DND-41 (cell line): Measurements from ENCODE around the gene AMPD3.

ENCODE experiments used
- EZH2 ChIP-seq: IDR thresholded peaks from 3 replicates; pipeline ENCODE4 v1.6.1; 2012; ENCODE audit warnings: borderline replicate concordance, low read depth, mild to moderate bottlenecking, moderate library complexity, low read length, inconsistent platforms; ENCODE audit not compliant: severe bottlenecking
- TF ChIP-seq, protein P1 (sequence below): IDR thresholded peaks from 2 replicates; pipeline ENCODE4 v1.5.1; 2012; ENCODE audit warnings: borderline replicate concordance, low read length, moderate library complexity, mild to moderate bottlenecking; ENCODE audit not compliant: poor library complexity, severe bottlenecking; ENCODE audit errors: extremely low read depth

DNA sequence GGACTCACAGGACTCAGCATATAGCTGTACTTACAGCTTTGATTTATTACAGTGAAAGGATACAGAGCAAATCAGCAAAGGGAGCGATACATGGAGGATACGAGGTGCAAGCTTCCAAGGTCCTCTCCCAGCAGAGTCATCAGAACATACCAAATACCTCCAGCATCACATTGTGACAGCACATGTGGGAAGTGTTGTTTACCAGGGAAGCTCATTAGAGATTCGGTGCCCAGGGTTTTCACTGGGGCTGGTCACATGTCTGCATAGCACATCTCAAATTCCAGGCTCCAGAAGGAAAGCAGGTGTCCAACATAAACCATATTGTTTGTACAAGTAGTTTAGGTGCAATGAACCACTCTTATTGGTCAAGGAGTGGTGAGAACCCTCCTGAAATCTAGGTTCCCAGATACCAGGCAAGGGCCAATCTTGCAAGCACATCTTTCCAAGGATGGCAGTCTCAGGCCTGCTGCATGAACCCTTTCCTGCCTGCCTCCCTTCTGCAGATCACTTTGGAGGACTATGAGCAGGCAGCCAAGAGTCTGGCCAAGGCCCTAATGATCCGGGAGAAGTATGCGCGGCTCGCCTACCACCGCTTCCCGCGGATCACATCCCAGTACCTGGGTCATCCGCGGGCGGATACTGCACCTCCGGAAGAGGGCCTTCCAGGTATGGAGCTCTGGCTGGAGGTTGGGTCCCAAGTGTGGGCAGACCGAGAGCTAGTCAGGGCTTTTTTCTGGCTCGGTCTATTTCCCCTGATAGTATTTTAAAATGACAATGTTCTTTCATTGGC lies 26.7 kb downstream of the AMPD3 start:
- TF ChIP-seq, protein P1, sequence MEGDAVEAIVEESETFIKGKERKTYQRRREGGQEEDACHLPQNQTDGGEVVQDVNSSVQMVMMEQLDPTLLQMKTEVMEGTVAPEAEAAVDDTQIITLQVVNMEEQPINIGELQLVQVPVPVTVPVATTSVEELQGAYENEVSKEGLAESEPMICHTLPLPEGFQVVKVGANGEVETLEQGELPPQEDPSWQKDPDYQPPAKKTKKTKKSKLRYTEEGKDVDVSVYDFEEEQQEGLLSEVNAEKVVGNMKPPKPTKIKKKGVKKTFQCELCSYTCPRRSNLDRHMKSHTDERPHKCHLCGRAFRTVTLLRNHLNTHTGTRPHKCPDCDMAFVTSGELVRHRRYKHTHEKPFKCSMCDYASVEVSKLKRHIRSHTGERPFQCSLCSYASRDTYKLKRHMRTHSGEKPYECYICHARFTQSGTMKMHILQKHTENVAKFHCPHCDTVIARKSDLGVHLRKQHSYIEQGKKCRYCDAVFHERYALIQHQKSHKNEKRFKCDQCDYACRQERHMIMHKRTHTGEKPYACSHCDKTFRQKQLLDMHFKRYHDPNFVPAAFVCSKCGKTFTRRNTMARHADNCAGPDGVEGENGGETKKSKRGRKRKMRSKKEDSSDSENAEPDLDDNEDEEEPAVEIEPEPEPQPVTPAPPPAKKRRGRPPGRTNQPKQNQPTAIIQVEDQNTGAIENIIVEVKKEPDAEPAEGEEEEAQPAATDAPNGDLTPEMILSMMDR = no peak
- TF ChIP-seq EZH2 = no peak
